ENCODE data around the gene RCAN2.

RCAN2 gene

DNA sequence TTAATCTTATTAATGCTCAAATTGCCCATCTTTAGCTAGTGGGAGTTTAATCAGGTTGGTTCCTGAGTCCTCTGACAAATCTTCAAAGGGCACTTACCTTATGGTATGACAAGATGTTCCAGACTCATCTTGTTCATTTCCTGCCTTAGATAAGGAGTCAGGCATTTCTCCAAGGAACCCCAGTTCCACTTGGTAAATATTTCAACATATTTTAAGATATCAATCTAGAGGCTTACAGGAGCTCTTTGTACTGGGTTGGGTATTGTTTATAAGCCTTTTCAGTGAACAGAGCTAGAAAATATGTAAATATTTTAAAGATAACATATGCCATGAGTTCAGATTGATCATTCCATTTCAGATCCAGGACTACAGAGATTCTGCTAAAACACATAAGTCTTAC is 159.8 kb downstream of the RCAN2 start:
- no peaks in the 10 kb centered on the region for H3K9me3 ChIP-seq (replicated peaks; ENCODE audit: insufficient read depth, low read length)
- H3K36me3 ChIP-seq (replicated peaks; ENCODE audit: insufficient read depth, low read length) = no peaks in the 10 kb centered on the region
- TF ChIP-seq, protein P1, sequence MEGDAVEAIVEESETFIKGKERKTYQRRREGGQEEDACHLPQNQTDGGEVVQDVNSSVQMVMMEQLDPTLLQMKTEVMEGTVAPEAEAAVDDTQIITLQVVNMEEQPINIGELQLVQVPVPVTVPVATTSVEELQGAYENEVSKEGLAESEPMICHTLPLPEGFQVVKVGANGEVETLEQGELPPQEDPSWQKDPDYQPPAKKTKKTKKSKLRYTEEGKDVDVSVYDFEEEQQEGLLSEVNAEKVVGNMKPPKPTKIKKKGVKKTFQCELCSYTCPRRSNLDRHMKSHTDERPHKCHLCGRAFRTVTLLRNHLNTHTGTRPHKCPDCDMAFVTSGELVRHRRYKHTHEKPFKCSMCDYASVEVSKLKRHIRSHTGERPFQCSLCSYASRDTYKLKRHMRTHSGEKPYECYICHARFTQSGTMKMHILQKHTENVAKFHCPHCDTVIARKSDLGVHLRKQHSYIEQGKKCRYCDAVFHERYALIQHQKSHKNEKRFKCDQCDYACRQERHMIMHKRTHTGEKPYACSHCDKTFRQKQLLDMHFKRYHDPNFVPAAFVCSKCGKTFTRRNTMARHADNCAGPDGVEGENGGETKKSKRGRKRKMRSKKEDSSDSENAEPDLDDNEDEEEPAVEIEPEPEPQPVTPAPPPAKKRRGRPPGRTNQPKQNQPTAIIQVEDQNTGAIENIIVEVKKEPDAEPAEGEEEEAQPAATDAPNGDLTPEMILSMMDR (IDR thresholded peaks at IDR 0.05; ENCODE audit: low read length) = no peak
- TF ChIP-seq EZH2phosphoT487 (IDR thresholded peaks at IDR 0.05; ENCODE audit: low read length) (no peak), EZH2 (optimal IDR thresholded peaks at IDR 0.05; ENCODE audit: low read depth, low read length) (no peak)
- DNase-seq = no peak
- H3K27ac ChIP-seq (ENCODE audit: low read length) = no peak overlapping the region
- H3K4me3 ChIP-seq (ENCODE audit: low read length) = no peak overlapping the region
- no peak overlapping the region for H3K4me2 ChIP-seq (ENCODE audit: low read depth, low read length)
- no peaks in the 10 kb centered on the region for H4K20me1 ChIP-seq (ENCODE audit: insufficient read depth, low read length)
- H3F3A ChIP-seq (ENCODE audit: insufficient read depth, low read length) = no peaks in the 10 kb centered on the region
- H3K27me3 ChIP-seq (replicated peaks; ENCODE audit: insufficient read depth, low read length) = no peaks in the 10 kb centered on the region
- no peak overlapping the region for H2AFZ ChIP-seq (ENCODE audit: low read length)
- H3K4me1 ChIP-seq (ENCODE audit: low read length) = no peaks in the 10 kb centered on the region
- H3K79me2 ChIP-seq (ENCODE audit: low read length) = no peaks in the 10 kb centered on the region
- H3K9me2 ChIP-seq (replicated peaks; ENCODE audit: insufficient read depth, low read length) = no peaks in the 10 kb centered on the region
- H3K9ac ChIP-seq (ENCODE audit: low read length) = no peak overlapping the region

DNA sequence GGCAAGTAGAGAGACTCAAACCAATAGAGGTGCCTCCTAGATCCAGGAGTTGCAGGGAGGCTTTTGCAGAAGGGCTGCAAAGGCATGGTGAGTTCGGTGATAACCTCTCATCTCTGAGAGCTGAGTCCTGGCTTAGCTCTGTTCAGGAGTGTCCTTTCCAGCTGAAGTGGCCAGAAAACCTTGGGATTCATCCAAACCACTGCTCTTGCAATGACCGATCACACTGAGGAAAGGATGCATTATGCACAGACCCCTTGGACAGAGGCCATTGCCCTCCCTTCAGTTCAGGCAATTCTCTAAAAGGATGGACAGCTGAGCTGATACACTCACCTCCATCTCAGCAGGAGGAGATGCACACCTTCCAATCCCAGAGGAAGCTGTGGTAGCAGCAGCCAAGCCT is 161.7 kb downstream of the RCAN2 start:
- DNase-seq = no peak
- no peaks in the 10 kb centered on the region for H3K4me1 ChIP-seq (ENCODE audit: low read length)
- no peaks in the 10 kb centered on the region for H3F3A ChIP-seq (ENCODE audit: insufficient read depth, low read length)

DNA sequence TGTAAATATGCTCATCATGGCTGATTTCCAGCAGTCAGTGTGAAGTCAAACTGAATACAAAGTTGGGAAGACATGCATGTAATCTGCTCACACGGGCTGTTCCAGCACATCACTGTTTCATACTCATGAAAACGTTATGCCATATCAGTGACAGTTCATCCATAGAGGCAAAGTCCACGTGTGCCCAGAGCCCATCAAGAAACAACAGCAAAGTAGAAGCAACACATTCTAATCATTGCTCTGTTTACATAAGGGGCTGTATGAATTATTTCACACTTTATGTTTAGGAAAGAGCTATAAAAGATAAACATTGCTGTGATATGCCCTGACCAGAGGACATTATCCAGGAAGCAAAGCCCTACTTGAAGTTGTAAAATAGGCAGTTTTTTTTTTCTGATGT is 163.5 kb downstream of the RCAN2 start:
- DNase-seq = no peak
- Histone ChIP-seq H3K9ac (ENCODE audit: low read length) (no peak overlapping the region), H3F3A (ENCODE audit: insufficient read depth, low read length) (no peaks in the 10 kb centered on the region), H3K4me1 (ENCODE audit: low read length) (no peaks in the 10 kb centered on the region), H3K4me3 (ENCODE audit: low read length) (no peak overlapping the region), H3K27ac (ENCODE audit: low read length) (no peak overlapping the region), H4K20me1 (ENCODE audit: insufficient read depth, low read length) (no peaks in the 10 kb centered on the region), H3K9me2 (replicated peaks; ENCODE audit: insufficient read depth, low read length) (no peaks in the 10 kb centered on the region), H3K36me3 (replicated peaks; ENCODE audit: insufficient read depth, low read length) (no peaks in the 10 kb centered on the region), H2AFZ (ENCODE audit: low read length) (no peak overlapping the region), H3K4me2 (ENCODE audit: low read depth, low read length) (no peak overlapping the region), H3K79me2 (ENCODE audit: low read length) (no peaks in the 10 kb centered on the region), H3K9me3 (replicated peaks; ENCODE audit: insufficient read depth, low read length) (no peaks in the 10 kb centered on the region), H3K27me3 (replicated peaks; ENCODE audit: insufficient read depth, low read length) (no peaks in the 10 kb centered on the region)
- no peak for TF ChIP-seq EZH2 (optimal IDR thresholded peaks at IDR 0.05; ENCODE audit: low read depth, low read length)

More for the DNA sequence above, 161.7 kb downstream of the RCAN2 start:
- Histone ChIP-seq H3K27ac (ENCODE audit: low read length) (no peak overlapping the region), H3K4me3 (ENCODE audit: low read length) (no peak overlapping the region), H3K9ac (ENCODE audit: low read length) (no peak overlapping the region), H4K20me1 (ENCODE audit: insufficient read depth, low read length) (no peaks in the 10 kb centered on the region), H3K9me3 (replicated peaks; ENCODE audit: insufficient read depth, low read length) (no peaks in the 10 kb centered on the region), H3K27me3 (replicated peaks; ENCODE audit: insufficient read depth, low read length) (no peaks in the 10 kb centered on the region), H2AFZ (ENCODE audit: low read length) (no peak overlapping the region), H3K36me3 (replicated peaks; ENCODE audit: insufficient read depth, low read length) (no peaks in the 10 kb centered on the region), H3K79me2 (ENCODE audit: low read length) (no peaks in the 10 kb centered on the region), H3K9me2 (replicated peaks; ENCODE audit: insufficient read depth, low read length) (no peaks in the 10 kb centered on the region), H3K4me2 (ENCODE audit: low read depth, low read length) (no peak overlapping the region)
- TF ChIP-seq EZH2phosphoT487 (IDR thresholded peaks at IDR 0.05; ENCODE audit: low read length) = no peak
- no peak for TF ChIP-seq EZH2 (optimal IDR thresholded peaks at IDR 0.05; ENCODE audit: low read depth, low read length)
- TF ChIP-seq, protein P1 (IDR thresholded peaks at IDR 0.05; ENCODE audit: low read length) = no peak

DNA sequence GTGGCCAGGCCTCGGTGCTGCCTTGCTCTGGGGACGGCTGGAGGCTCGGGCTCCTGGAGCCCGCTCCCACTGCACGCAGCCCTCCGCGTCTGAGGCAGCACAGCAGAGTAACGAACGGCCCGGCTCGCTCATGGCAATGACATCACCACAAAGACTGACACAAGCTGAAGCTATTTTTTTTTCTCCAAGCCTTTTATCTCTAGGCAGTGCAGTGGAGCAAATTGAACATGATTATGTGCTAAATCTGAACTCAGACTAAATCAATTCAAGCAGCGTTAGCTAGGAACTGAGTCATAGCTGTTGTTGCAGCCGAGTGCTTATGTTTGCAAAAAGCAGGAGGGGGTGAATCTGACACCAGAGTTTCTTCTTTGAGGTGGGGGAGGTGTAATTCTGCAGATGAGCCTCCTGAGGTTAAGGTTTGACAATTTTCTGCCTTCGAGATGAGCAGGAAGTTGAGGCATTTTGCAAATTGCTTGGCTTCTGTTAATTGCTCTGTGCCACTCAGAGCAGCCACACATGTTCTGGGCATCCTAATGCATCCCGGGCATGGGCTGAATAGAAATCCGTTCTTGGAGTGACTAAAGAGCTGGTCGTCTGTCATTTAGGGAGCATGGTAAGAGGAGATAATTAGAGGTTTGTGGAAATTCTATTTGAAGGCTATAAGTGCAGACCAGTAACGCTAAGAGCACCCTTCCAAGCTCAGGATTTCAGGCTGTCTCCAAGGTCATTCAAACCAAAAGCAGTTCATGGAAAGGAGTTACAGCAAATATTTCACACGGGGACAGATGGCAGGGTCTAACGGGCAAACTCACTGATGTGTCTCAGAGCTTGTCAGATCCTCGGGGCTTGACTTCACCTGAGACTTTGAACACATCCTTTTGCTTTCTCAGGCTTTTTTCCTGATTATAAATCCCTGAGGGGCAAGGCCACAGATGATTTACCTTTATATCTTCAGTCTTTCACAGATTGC is 165.4 kb downstream of the RCAN2 start:
- H2AFZ ChIP-seq (ENCODE audit: low read length) = no peak overlapping the region
- no peaks in the 10 kb centered on the region for H3K36me3 ChIP-seq (replicated peaks; ENCODE audit: insufficient read depth, low read length)
- no peak overlapping the region for H3K4me2 ChIP-seq (ENCODE audit: low read depth, low read length)
- TF ChIP-seq EZH2 (optimal IDR thresholded peaks at IDR 0.05; ENCODE audit: low read depth, low read length) (no peak), EZH2phosphoT487 (IDR thresholded peaks at IDR 0.05; ENCODE audit: low read length) (no peak)
- TF ChIP-seq, protein P1 (IDR thresholded peaks at IDR 0.05; ENCODE audit: low read length) = no peak
- no peaks in the 10 kb centered on the region for H4K20me1 ChIP-seq (ENCODE audit: insufficient read depth, low read length)
- H3K27ac ChIP-seq (ENCODE audit: low read length) = no peak overlapping the region
- H3K9ac ChIP-seq (ENCODE audit: low read length) = no peak overlapping the region
- no peaks in the 10 kb centered on the region for H3K4me1 ChIP-seq (ENCODE audit: low read length)
- H3K4me3 ChIP-seq (ENCODE audit: low read length) = no peak overlapping the region
- DNase-seq = no peak
- no peaks in the 10 kb centered on the region for H3K79me2 ChIP-seq (ENCODE audit: low read length)
- H3K9me2 ChIP-seq (replicated peaks; ENCODE audit: insufficient read depth, low read length) = no peaks in the 10 kb centered on the region
- H3F3A ChIP-seq (ENCODE audit: insufficient read depth, low read length) = no peaks in the 10 kb centered on the region
- no peaks in the 10 kb centered on the region for H3K27me3 ChIP-seq (replicated peaks; ENCODE audit: insufficient read depth, low read length)
- H3K9me3 ChIP-seq (replicated peaks; ENCODE audit: insufficient read depth, low read length) = no peaks in the 10 kb centered on the region
